Karpas-422 (cell line): ENCODE results near the gene PLXNA2. TPM values are rescaled to one million over a fixed set of nuclear protein-coding genes. Genes with fewer than 3 reads are reported as not detected.
A peak's percentile ranks its signal among the peaks of the same experiment; 100 is the strongest.

Experiments
- DNase-seq: peaks from one replicate; pipeline ENCODE4 v3.0.0-alpha.2; 2015
- H2AFZ ChIP-seq: fragments of 200-600 bp; sonication (generic); 2 replicates; pipeline ENCODE4 v1.6.1; 2014; ENCODE audit warnings: antibody characterized with exemption, low read length, mixed read lengths
- H3K27ac ChIP-seq: fragments of 200-600 bp; sonication (generic); 2 replicates; pipeline ENCODE4 v1.5.1; 2014; ENCODE audit warnings: mild to moderate bottlenecking, low read length, moderate library complexity
- H3K27me3 ChIP-seq: fragments of 200-600 bp; sonication (generic); 2 replicates; pipeline ENCODE4 v1.6.1; 2014; ENCODE audit warnings: low read length, mixed read lengths
- H3K36me3 ChIP-seq: fragments of 200-600 bp; sonication (generic); 2 replicates; pipeline ENCODE4 v1.6.1; 2014; ENCODE audit warnings: low read length, mixed read lengths; ENCODE audit not compliant: insufficient read depth
- H3K4me1 ChIP-seq: fragments of 200-600 bp; sonication (generic); 2 replicates; pipeline ENCODE4 v1.6.1; 2014; ENCODE audit warnings: mild to moderate bottlenecking, low read length, mixed read lengths
- H3K4me2 ChIP-seq: fragments of 200-600 bp; sonication (generic); 2 replicates; pipeline ENCODE4 v1.6.1; 2014; ENCODE audit warnings: low read length, low read depth, mild to moderate bottlenecking; ENCODE audit not compliant: poor library complexity, severe bottlenecking
- H3K4me3 ChIP-seq: fragments of 200-600 bp; sonication (generic); 2 replicates; pipeline ENCODE4 v1.5.1; 2014; ENCODE audit warnings: mild to moderate bottlenecking, antibody characterized with exemption, low read length, mixed read lengths
- H3K79me2 ChIP-seq: fragments of 200-600 bp; sonication (generic); 2 replicates; pipeline ENCODE4 v1.6.1; 2014; ENCODE audit warnings: mild to moderate bottlenecking, low read length, mixed read lengths
- H3K9ac ChIP-seq: fragments of 200-600 bp; sonication (generic); 2 replicates; pipeline ENCODE4 v1.6.0; 2014; ENCODE audit warnings: low read length
- H3K9me2 ChIP-seq: fragments of 200-600 bp; sonication (generic), shearing (Covaris generic); replicated peaks from 2 replicates; pipeline ENCODE4 v1.6.0; 2014; ENCODE audit warnings: mild to moderate bottlenecking, low read length, moderate library complexity; ENCODE audit not compliant: insufficient read depth
- H3K9me3 ChIP-seq: fragments of 300-700, 200-600 bp; sonication (generic); 2 replicates; pipeline ENCODE4 v1.6.1; 2014; ENCODE audit warnings: low read length, mixed read lengths
- H4K20me1 ChIP-seq: fragments of 200-600 bp; sonication (generic); 2 replicates; pipeline ENCODE4 v1.6.1; 2014; ENCODE audit warnings: mild to moderate bottlenecking, antibody characterized with exemption, low read length, low read depth; ENCODE audit not compliant: insufficient read depth
- small RNA-seq: library from RNA; depleted of rRNA; stranded (forward); fragments of <200 nt; gene quantifications from one replicate; pipeline ENCODE3, GENCODE V24; 2014
- total RNA-seq: library from RNA; depleted of rRNA; stranded (reverse); fragments of >200 nt; shearing (Covaris generic); gene quantifications from 2 replicates; pipeline ENCODE4 v1.2.3, GENCODE V29; 2014; ENCODE audit warnings: low replicate concordance

The PLXNA2 gene
- total RNA-seq, 1 experiment from 2014 or later = not detected

GRCh38 chr1:207983044-207983635, 261.0 kb downstream of the PLXNA2 start:
- H3K27ac ChIP-seq = no peak overlapping the region
- no peaks in the 10 kb centered on the region for H3K27me3 ChIP-seq
- H2AFZ ChIP-seq = no peak overlapping the region
- no peak for DNase-seq
- H3K9ac ChIP-seq = no peak overlapping the region
- H3K9me2 ChIP-seq = no peaks in the 10 kb centered on the region
- H3K36me3 ChIP-seq = no peaks in the 10 kb centered on the region
- H3K79me2 ChIP-seq = no peaks in the 10 kb centered on the region
- H3K4me1 ChIP-seq = no peaks in the 10 kb centered on the region
- no peak overlapping the region for H3K4me3 ChIP-seq
- no peaks in the 10 kb centered on the region for H3K9me3 ChIP-seq
- H4K20me1 ChIP-seq = no peaks in the 10 kb centered on the region
- no peak overlapping the region for H3K4me2 ChIP-seq

GRCh38 chr1:207981976-207982375, 262.2 kb downstream of the PLXNA2 start:
- H3K27ac ChIP-seq = no peak overlapping the region
- no peaks in the 10 kb centered on the region for H4K20me1 ChIP-seq
- H3K4me3 ChIP-seq = no peak overlapping the region
- H3K4me1 ChIP-seq = no peaks in the 10 kb centered on the region
- H3K79me2 ChIP-seq = no peaks in the 10 kb centered on the region
- no peaks in the 10 kb centered on the region for H3K9me3 ChIP-seq
- H3K9me2 ChIP-seq = no peaks in the 10 kb centered on the region
- H3K4me2 ChIP-seq = no peak overlapping the region
- no peak overlapping the region for H3K9ac ChIP-seq
- DNase-seq = peak; percentile 67
- no peaks in the 10 kb centered on the region for H3K36me3 ChIP-seq
- H2AFZ ChIP-seq = no peak overlapping the region
- H3K27me3 ChIP-seq = no peaks in the 10 kb centered on the region

- H3K9me2 ChIP-seq = no peaks in the 10 kb centered on the region
- no peak for DNase-seq
- H4K20me1 ChIP-seq = no peaks in the 10 kb centered on the region
- no peaks in the 10 kb centered on the region for H3K36me3 ChIP-seq
- no peaks in the 10 kb centered on the region for H3K79me2 ChIP-seq
- H3K4me2 ChIP-seq = no peak overlapping the region
- no peak overlapping the region for H3K27ac ChIP-seq
- no peaks in the 10 kb centered on the region for H3K4me1 ChIP-seq
- no peak overlapping the region for H3K4me3 ChIP-seq
- no peak overlapping the region for H2AFZ ChIP-seq
- H3K9ac ChIP-seq = no peak overlapping the region
- H3K27me3 ChIP-seq = no peaks in the 10 kb centered on the region
- H3K9me3 ChIP-seq = no peaks in the 10 kb centered on the region
Measured at GRCh38 chr1:207978441-207978840, 265.7 kb downstream of the PLXNA2 start.

GRCh38 chr1:207977876-207978275, 266.3 kb downstream of the PLXNA2 start:
- Histone ChIP-seq H3K36me3 (no peaks in the 10 kb centered on the region), H3K4me1 (no peaks in the 10 kb centered on the region), H3K9me2 (no peaks in the 10 kb centered on the region), H3K4me3 (no peak overlapping the region), H3K4me2 (no peak overlapping the region), H3K27ac (no peak overlapping the region), H2AFZ (no peak overlapping the region), H3K27me3 (no peaks in the 10 kb centered on the region), H3K9ac (no peak overlapping the region), H4K20me1 (no peaks in the 10 kb centered on the region), H3K79me2 (no peaks in the 10 kb centered on the region), H3K9me3 (no peaks in the 10 kb centered on the region)
- DNase-seq = no peak

GRCh38 chr1:207973898-207974568, 270.2 kb downstream of the PLXNA2 start:
- no peak overlapping the region for H2AFZ ChIP-seq
- H3K9me3 ChIP-seq = no peaks in the 10 kb centered on the region
- no peaks in the 10 kb centered on the region for H3K36me3 ChIP-seq
- no peak overlapping the region for H3K9ac ChIP-seq
- no peak overlapping the region for H3K27ac ChIP-seq
- no peak overlapping the region for H3K4me2 ChIP-seq
- H3K9me2 ChIP-seq = no peaks in the 10 kb centered on the region
- no peaks in the 10 kb centered on the region for H4K20me1 ChIP-seq
- no peak for DNase-seq
- no peaks in the 10 kb centered on the region for H3K27me3 ChIP-seq
- H3K4me1 ChIP-seq = no peaks in the 10 kb centered on the region
- no peak overlapping the region for H3K4me3 ChIP-seq
- H3K79me2 ChIP-seq = no peaks in the 10 kb centered on the region

- Histone ChIP-seq H3K27ac (no peak overlapping the region), H3K36me3 (no peaks in the 10 kb centered on the region), H3K27me3 (no peaks in the 10 kb centered on the region), H3K9ac (no peak overlapping the region), H2AFZ (no peak overlapping the region), H3K9me3 (no peaks in the 10 kb centered on the region), H3K79me2 (no peaks in the 10 kb centered on the region), H3K4me3 (no peak overlapping the region), H3K9me2 (no peaks in the 10 kb centered on the region), H4K20me1 (no peaks in the 10 kb centered on the region), H3K4me2 (no peak overlapping the region), H3K4me1 (no peaks in the 10 kb centered on the region)
- DNase-seq = no peak
Measured at GRCh38 chr1:207972337-207972736, 271.8 kb downstream of the PLXNA2 start.

Small RNA genes within 50 kb of the gene (small RNA-seq; reads per million reads assigned to genes)
- gene AL606753.1 = not detected
